Chondrocyte (in vitro differentiated cells): Measurements from ENCODE around the gene SLC6A13. TPM values are rescaled to one million over a fixed set of nuclear protein-coding genes. Genes with fewer than 3 reads are reported as not detected.
"Not testable (repeated sequence)": the region's sequence is repeated elsewhere in the genome, so short reads cannot be mapped to it uniquely, and the experiment has no call there.

ENCODE experiments used
- DNase-seq: peaks from one replicate; pipeline ENCODE4 v3.0.0; 2021; ENCODE audit warnings: mixed read lengths, low spot score
- H3K27ac Mint-ChIP-seq: one replicate; pipeline ENCODE4 v1.8.0; 2021; ENCODE audit warnings: mild to moderate bottlenecking, moderate library complexity, mixed read lengths; ENCODE audit not compliant: unreplicated experiment
- H3K27me3 Mint-ChIP-seq: 2 replicates; pipeline ENCODE4 v1.8.0; 2021; ENCODE audit warnings: low read depth, mixed read lengths
- H3K36me3 Mint-ChIP-seq: 2 replicates; pipeline ENCODE4 v1.8.0; 2021; ENCODE audit warnings: low read depth, mixed read lengths
- H3K4me1 Mint-ChIP-seq: 2 replicates; pipeline ENCODE4 v1.8.0; 2021; ENCODE audit warnings: low read depth, mild to moderate bottlenecking, mixed read lengths
- H3K4me3 Mint-ChIP-seq: one replicate; pipeline ENCODE4 v1.8.0; 2021; ENCODE audit warnings: mild to moderate bottlenecking, moderate library complexity, mixed read lengths; ENCODE audit not compliant: unreplicated experiment
- H3K9me3 Mint-ChIP-seq: 2 replicates; pipeline ENCODE4 v1.8.0; 2021; ENCODE audit warnings: low read depth, mixed read lengths
- long read RNA-seq: library from polyadenylated mRNA; stranded (forward); transcript quantifications from one replicate; pipeline ENCODE4 v2.0.0, GENCODE V29; 2021
- total RNA-seq: library from RNA; stranded (reverse); gene quantifications from 3 replicates; pipeline ENCODE4 v1.2.1, GENCODE V29; 2021
- TF ChIP-seq, protein P1 (sequence below): fragments of 200-600 bp; sonication (generic); IDR thresholded peaks from 2 replicates; pipeline ENCODE4 v1.5.0; 2021; ENCODE audit warnings: antibody characterized with exemption, mild to moderate bottlenecking, moderate library complexity

Gene SLC6A13
- 0.37 to 0.59 TPM in 2 of 3 replicates, not detected in the other for total RNA-seq
- long read RNA-seq: 0 reads

DNA sequence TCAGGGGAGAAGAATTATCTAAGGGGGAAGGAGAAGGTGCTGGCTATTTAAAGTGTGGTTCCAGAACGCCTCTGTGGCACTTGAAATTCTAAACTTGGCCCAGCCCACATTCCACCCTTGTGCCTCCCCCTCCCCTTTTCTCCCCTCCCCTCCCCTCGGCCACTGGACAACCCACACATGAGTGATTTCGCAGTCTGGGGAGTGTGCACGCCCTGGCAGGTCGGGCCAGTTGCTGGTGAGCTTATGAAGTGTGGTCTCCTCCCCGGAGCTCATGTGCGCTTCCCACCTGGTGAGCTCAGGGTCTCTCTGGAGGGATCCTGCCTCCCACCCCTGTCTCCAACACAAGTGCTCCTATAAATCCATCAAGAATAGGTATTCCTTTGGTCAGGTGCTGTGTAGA is at the start of gene SLC6A13:
SLC6A13 (minus strand) TSS at position 20 of the 400 bp plus-strand sequence. CDS start 2,784 bp downstream, outside the sequence.
- peaks cover 26% of the 10 kb centered on the region for H3K4me1 Mint-ChIP-seq

DNA sequence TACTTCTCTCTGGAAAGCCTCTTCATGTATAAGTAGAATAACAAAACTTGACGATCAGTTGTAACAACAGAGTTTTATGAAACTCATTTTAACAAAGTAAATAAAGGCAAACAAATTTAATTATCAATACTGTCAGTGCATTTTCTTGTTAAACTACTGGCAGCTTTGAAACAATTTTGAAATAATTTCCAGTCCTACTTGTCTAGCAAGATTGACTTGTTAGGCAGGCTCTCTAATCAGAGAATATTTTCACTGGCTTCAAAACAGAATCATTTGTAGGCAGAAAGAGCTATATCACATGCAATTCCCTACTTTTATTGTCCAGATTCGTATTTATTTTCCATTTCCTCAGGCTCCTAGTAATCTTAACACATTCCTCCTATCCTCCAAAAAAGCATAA is 45.9 kb upstream of the SLC6A13 start:
- no peaks in the 10 kb centered on the region for H3K9me3 Mint-ChIP-seq
- H3K4me3 Mint-ChIP-seq: no peak overlapping the region
- DNase-seq: no peak
- H3K4me1 Mint-ChIP-seq: no peaks in the 10 kb centered on the region
- peaks cover 61% of the 10 kb centered on the region for H3K36me3 Mint-ChIP-seq
- TF ChIP-seq, protein P1, sequence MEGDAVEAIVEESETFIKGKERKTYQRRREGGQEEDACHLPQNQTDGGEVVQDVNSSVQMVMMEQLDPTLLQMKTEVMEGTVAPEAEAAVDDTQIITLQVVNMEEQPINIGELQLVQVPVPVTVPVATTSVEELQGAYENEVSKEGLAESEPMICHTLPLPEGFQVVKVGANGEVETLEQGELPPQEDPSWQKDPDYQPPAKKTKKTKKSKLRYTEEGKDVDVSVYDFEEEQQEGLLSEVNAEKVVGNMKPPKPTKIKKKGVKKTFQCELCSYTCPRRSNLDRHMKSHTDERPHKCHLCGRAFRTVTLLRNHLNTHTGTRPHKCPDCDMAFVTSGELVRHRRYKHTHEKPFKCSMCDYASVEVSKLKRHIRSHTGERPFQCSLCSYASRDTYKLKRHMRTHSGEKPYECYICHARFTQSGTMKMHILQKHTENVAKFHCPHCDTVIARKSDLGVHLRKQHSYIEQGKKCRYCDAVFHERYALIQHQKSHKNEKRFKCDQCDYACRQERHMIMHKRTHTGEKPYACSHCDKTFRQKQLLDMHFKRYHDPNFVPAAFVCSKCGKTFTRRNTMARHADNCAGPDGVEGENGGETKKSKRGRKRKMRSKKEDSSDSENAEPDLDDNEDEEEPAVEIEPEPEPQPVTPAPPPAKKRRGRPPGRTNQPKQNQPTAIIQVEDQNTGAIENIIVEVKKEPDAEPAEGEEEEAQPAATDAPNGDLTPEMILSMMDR: no peak
- no peaks in the 10 kb centered on the region for H3K27me3 Mint-ChIP-seq
- no peak overlapping the region for H3K27ac Mint-ChIP-seq

More for the DNA sequence above, at the start of gene SLC6A13:
- TF ChIP-seq, protein P1: no peak
- peaks cover 1% of the 10 kb centered on the region for H3K36me3 Mint-ChIP-seq
- H3K27ac Mint-ChIP-seq: peak within 1 kb of the TSS; percentile 23
- no peaks in the 10 kb centered on the region for H3K9me3 Mint-ChIP-seq
- peaks cover 20% of the 10 kb centered on the region for H3K27me3 Mint-ChIP-seq
- DNase-seq: no peak
- no peak within 1 kb of the TSS for H3K4me3 Mint-ChIP-seq

DNA sequence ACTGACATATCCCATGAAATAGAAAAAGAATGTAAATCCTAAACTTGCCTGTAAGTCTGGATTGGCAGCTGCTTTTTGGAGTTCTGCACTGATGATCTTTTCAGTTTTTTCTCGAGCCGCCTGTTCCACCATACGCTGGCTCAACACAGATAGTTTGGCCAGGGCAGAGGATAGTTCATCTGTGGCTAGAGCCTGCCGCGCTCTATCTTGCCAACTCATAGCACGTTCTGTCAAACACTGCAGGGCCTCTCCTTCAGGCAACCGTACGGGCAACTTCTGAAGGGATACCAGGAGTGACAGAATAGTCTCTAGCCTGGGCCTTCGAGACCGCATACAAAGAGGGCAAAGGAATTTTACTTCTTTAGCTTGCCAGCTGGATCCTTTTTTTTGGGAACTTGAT is 44.8 kb upstream of the SLC6A13 start:
- peaks cover 4% of the 10 kb centered on the region for H3K9me3 Mint-ChIP-seq
- no peak for DNase-seq
- H3K27me3 Mint-ChIP-seq: no peaks in the 10 kb centered on the region
- H3K36me3 Mint-ChIP-seq: peaks cover 64% of the 10 kb centered on the region
- TF ChIP-seq, protein P1: no peak
- no peak overlapping the region for H3K4me3 Mint-ChIP-seq
- no peaks in the 10 kb centered on the region for H3K4me1 Mint-ChIP-seq
- H3K27ac Mint-ChIP-seq: peak overlapping the region; percentile 12

DNA sequence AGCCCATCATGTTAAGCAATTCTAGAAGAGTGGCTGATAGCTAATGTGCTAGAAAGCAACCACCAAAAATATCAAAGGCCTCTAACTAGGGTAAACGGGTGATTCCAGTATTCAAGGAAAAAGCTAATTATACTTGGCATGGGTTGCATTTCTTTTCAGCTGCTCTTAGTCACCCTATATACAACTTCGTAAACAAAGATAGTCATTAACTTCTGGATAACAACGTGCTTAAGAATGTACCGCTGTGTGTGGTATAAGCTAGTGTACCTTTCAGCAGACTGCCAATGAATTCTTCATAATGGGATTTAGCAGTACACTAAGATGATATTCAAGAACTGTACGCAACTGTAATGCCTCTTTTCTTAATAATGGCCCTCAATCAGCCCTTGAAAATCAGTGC is 42.2 kb upstream of the SLC6A13 start:
- no peak for DNase-seq
- Mint-ChIP-seq H3K27ac (no peak overlapping the region), H3K9me3 (peaks cover 15% of the 10 kb centered on the region), H3K4me1 (peaks cover 3% of the 10 kb centered on the region), H3K27me3 (no peaks in the 10 kb centered on the region), H3K36me3 (peaks cover 67% of the 10 kb centered on the region), H3K4me3 (no peak overlapping the region)
- TF ChIP-seq, protein P1: no peak

DNA sequence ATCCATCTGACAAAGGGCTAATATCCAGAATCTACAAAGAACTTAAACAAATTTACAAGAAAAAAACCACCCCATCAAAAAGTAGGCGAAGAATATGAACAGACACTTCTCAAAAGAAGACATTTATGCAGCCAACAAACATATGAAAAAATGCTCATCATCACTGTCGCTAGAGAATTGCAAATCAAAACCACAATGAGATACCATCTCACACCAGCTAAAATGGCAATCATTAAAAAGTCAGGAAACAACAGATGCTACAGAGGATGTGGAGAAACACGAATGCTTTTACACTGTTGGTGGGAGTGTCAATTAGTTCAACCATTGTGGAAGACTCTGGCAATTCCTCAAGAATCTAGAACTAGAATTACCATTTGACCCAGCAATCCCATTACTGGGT is 40.1 kb upstream of the SLC6A13 start:
- H3K27me3 Mint-ChIP-seq, H3K4me3 Mint-ChIP-seq: not testable (repeated sequence)
- peaks cover 58% of the 10 kb centered on the region for H3K36me3 Mint-ChIP-seq

DNA sequence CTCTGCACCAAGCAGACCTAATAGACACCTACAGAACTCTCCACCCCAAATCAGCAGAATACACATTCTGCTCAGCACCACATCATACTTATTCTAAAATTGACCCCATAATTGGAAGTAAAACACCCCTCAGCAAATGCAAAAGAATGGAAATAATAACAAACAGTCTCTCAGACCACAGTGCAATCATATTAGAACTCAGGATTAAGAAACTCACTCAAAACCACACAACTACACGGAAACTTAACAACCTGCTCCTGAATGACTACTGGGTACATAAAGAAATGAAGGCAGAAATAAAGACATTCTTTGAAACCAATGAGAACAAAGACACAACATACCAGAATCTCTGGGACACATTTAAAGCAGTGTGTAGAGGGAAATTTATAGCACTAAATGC is 37.5 kb upstream of the SLC6A13 start:
- not testable (repeated sequence) for DNase-seq, H3K27ac Mint-ChIP-seq, H3K4me3 Mint-ChIP-seq, H3K27me3 Mint-ChIP-seq, H3K4me1 Mint-ChIP-seq
- Mint-ChIP-seq H3K9me3 (peaks cover 25% of the 10 kb centered on the region), H3K36me3 (peaks cover 49% of the 10 kb centered on the region)

More for the DNA sequence above, 40.1 kb upstream of the SLC6A13 start:
- H3K9me3 Mint-ChIP-seq: peaks cover 25% of the 10 kb centered on the region
- H3K4me1 Mint-ChIP-seq, H3K27ac Mint-ChIP-seq, DNase-seq: not testable (repeated sequence)

DNA sequence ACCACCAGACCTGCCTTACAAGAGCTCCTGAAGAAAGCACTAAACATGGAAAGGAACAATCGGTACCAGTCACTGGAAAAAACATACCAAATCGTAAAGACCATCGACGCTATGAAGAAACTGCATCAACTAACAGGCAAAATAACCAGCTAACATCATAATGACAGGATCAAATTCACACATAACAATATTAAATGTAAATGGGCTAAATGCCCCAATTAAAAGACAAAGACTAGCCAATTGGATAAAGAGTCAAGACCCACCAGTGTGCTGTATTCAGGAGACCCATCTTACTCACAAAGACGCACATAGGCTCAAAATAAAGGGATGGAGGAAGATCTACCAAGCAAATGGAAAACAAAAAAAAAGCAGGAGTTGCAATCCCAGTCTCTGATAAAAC is 36.9 kb upstream of the SLC6A13 start:
- H3K36me3 Mint-ChIP-seq: peaks cover 53% of the 10 kb centered on the region
- H3K27ac Mint-ChIP-seq, H3K4me1 Mint-ChIP-seq, H3K27me3 Mint-ChIP-seq, H3K4me3 Mint-ChIP-seq, DNase-seq: not testable (repeated sequence)
- peaks cover 25% of the 10 kb centered on the region for H3K9me3 Mint-ChIP-seq

DNA sequence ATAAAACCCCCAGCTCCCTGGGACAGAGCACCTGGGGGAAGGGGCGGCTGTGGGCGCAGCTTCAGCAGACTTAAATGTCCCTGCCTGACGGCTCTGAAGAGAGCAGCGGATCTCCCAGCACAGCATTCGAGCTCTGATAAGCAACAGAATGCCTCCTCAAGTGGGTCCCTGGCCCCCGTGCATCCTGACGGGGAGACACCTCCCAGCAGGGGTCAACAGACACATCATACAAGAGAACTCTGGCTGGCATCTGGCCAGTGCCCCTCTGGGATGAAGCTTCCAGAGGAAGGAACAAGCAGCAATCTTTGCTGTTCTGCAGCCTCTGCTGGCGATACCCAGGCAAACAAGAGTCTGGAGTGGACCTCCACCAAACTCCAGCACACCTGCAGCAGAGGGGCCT is 35.4 kb upstream of the SLC6A13 start:
- Mint-ChIP-seq H3K36me3 (peaks cover 53% of the 10 kb centered on the region), H3K9me3 (peaks cover 25% of the 10 kb centered on the region)
- not testable (repeated sequence) for H3K27ac Mint-ChIP-seq, H3K4me1 Mint-ChIP-seq, H3K4me3 Mint-ChIP-seq, DNase-seq, H3K27me3 Mint-ChIP-seq
